Fibroblast of lung (primary cell): ENCODE data around the gene PEF1. TPM values are rescaled to one million over a fixed set of nuclear protein-coding genes. Genes with fewer than 3 reads are reported as not detected.

ENCODE experiments used
- DNase-seq, 2 donors: peaks; one replicate each; pipeline versions ENCODE4 v3.0.0 to v3.0.0-alpha.2; 2010; ENCODE audit warnings: low read depth in 2 of 2
- H2AFZ ChIP-seq: 2 replicates; pipeline ENCODE4 v1.5.1; 2012; ENCODE audit warnings: low read length, control low read depth, inconsistent platforms
- H3K27ac ChIP-seq: 2 replicates; pipeline ENCODE4 v1.5.1; 2011; ENCODE audit warnings: low read length, control low read depth; ENCODE audit not compliant: insufficient read depth
- H3K27me3 ChIP-seq: 2 replicates; pipeline ENCODE4 v1.5.1; 2011; ENCODE audit warnings: mild to moderate bottlenecking, low read length; ENCODE audit not compliant: control insufficient read depth, insufficient read depth
- H3K36me3 ChIP-seq: 2 replicates; pipeline ENCODE4 v1.5.1; 2011; ENCODE audit warnings: low read length; ENCODE audit not compliant: control insufficient read depth, insufficient read depth
- H3K4me1 ChIP-seq: 2 replicates; pipeline ENCODE4 v1.5.1; 2011; ENCODE audit warnings: low read length; ENCODE audit not compliant: control insufficient read depth, insufficient read depth; ENCODE audit errors: extremely low read depth
- H3K4me2 ChIP-seq: 2 replicates; pipeline ENCODE4 v1.5.1; 2011; ENCODE audit warnings: low read length, control low read depth; ENCODE audit not compliant: insufficient read depth; ENCODE audit errors: extremely low read depth
- H3K4me3 ChIP-seq, 4 experiments: fragments of 200-600 bp in 1 of 4; sonication (generic) in 1 of 4; replicated peaks in 1 of 4; 2 replicates each; pipeline ENCODE4 v1.5.1; 2011 to 2016; ENCODE audit warnings: low read length in 4 of 4, low read depth in 3 of 4, mild to moderate bottlenecking in 3 of 4, control low read depth in 2 of 4, inconsistent platforms in 1 of 4, mixed read lengths in 1 of 4; ENCODE audit not compliant: insufficient read depth in 1 of 4; ENCODE audit errors: control extremely low read depth in 1 of 4
- H3K79me2 ChIP-seq: 2 replicates; pipeline ENCODE4 v1.5.1; 2012; ENCODE audit warnings: mild to moderate bottlenecking, low read length, inconsistent platforms; ENCODE audit not compliant: control insufficient read depth, insufficient read depth
- H3K9ac ChIP-seq: 2 replicates; pipeline ENCODE4 v1.5.1; 2011; ENCODE audit warnings: mild to moderate bottlenecking, low read length, control low read depth; ENCODE audit not compliant: insufficient read depth
- H3K9me3 ChIP-seq: 2 replicates; pipeline ENCODE4 v1.5.1; 2012; ENCODE audit warnings: low read depth, low read length; ENCODE audit not compliant: control insufficient read depth, insufficient read depth
- H4K20me1 ChIP-seq: 2 replicates; pipeline ENCODE4 v1.5.1; 2011; ENCODE audit warnings: low read length; ENCODE audit not compliant: control insufficient read depth, insufficient read depth; ENCODE audit errors: extremely low read depth
- CTCF ChIP-seq, 2 donors: IDR thresholded peaks in 1 of 2; conservative IDR thresholded peaks in 1 of 2; 1 replicate in 1 of 2; 2 replicates in 1 of 2; pipeline ENCODE4 v1.5.1; 2011 to 2012; ENCODE audit warnings: low read length in 2 of 2, control low read depth in 1 of 2, inconsistent platforms in 1 of 2, low read depth in 1 of 2, mild to moderate bottlenecking in 1 of 2
- EZH2 ChIP-seq: IDR thresholded peaks from 2 replicates; pipeline ENCODE4 v1.5.1; 2012; ENCODE audit warnings: low read length, control low read depth, mild to moderate bottlenecking; ENCODE audit errors: missing control alignments
- polyA plus RNA-seq, 2 donors: library from polyadenylated mRNA; depleted of rRNA in 1 of 2; stranded (reverse) in 1 of 2; unstranded in 1 of 2; fragments of >200 nt; gene quantifications; 2 replicates each; pipeline ENCODE4 v1.2.1, GENCODE V29; 2011 to 2012; ENCODE audit warnings: missing spikeins in 1 of 2
- total RNA-seq: library from RNA; depleted of rRNA; stranded (reverse); fragments of >200 nt; gene quantifications from 2 replicates; pipeline ENCODE4 v1.2.1, GENCODE V29; 2014

Gene PEF1
- total and polyA plus RNA-seq, 2 donors (not counting 1 experiment from before 2014, with no cell fraction given): 72.9 to 78.1 TPM

- peak; percentile 26 for DNase-seq
- TF ChIP-seq CTCF (conservative IDR thresholded peaks at IDR 0.05 in 1 of 2, IDR thresholded peaks at IDR 0.05 in 1 of 2; ENCODE audit: low read depth in 1 of 2, low read length in 2 of 2) (peak; percentile 65 to 68), EZH2 (no peak)
- no peak overlapping the region for H3K9ac ChIP-seq
Measured at GRCh38 chr1:31617916-31618746, 26.5 kb downstream of the PEF1 start.

GRCh38 chr1:31617218-31617915, 27.3 kb downstream of the PEF1 start, which contains the start of gene HCRTR1:
TSS of gene HCRTR1 (plus strand) at chr1:31617689. CDS start at chr1:31619193, 1,504 bp downstream.
- no peaks in the 10 kb centered on the region for H3K36me3 ChIP-seq
- H3K27me3 ChIP-seq: peaks cover 19% of the 10 kb centered on the region
- H3K4me1 ChIP-seq: no peaks in the 10 kb centered on the region
- H4K20me1 ChIP-seq: no peaks in the 10 kb centered on the region
- no peaks in the 10 kb centered on the region for H3K79me2 ChIP-seq
- peak within 1 kb of the TSS; percentile 9 to 52 (median 41) for H3K4me3 ChIP-seq
- H3K27ac ChIP-seq: no peak within 1 kb of the TSS
- H3K4me2 ChIP-seq: peak within 1 kb of the TSS; percentile 71
- no peak within 1 kb of the TSS for H2AFZ ChIP-seq
- H3K9me3 ChIP-seq: no peaks in the 10 kb centered on the region
- DNase-seq: no peak
- no peak within 1 kb of the TSS for H3K9ac ChIP-seq
- TF ChIP-seq CTCF (conservative IDR thresholded peaks at IDR 0.05 in 1 of 2, IDR thresholded peaks at IDR 0.05 in 1 of 2; ENCODE audit: low read depth in 1 of 2, low read length in 2 of 2) (no peak), EZH2 (peak; percentile 89)

More at GRCh38 chr1:31617916-31618746, 26.5 kb downstream of the PEF1 start:
- H4K20me1 ChIP-seq: no peaks in the 10 kb centered on the region
- no peaks in the 10 kb centered on the region for H3K79me2 ChIP-seq
- H3K27me3 ChIP-seq: peaks cover 19% of the 10 kb centered on the region
- H3K9me3 ChIP-seq: no peaks in the 10 kb centered on the region
- H3K4me2 ChIP-seq: peak overlapping the region; percentile 71
- H2AFZ ChIP-seq: no peak overlapping the region
- H3K4me1 ChIP-seq: no peaks in the 10 kb centered on the region
- peak overlapping the region; percentile 9 to 52 (median 41) for H3K4me3 ChIP-seq
- H3K27ac ChIP-seq: no peak overlapping the region
- H3K36me3 ChIP-seq: no peaks in the 10 kb centered on the region

- no peak overlapping the region for H3K4me3 ChIP-seq
- H3K79me2 ChIP-seq: no peaks in the 10 kb centered on the region
- H3K27ac ChIP-seq: no peak overlapping the region
- DNase-seq: no peak
- H3K4me1 ChIP-seq: no peaks in the 10 kb centered on the region
- H3K4me2 ChIP-seq: no peak overlapping the region
- peaks cover 19% of the 10 kb centered on the region for H3K27me3 ChIP-seq
- no peaks in the 10 kb centered on the region for H4K20me1 ChIP-seq
- H3K36me3 ChIP-seq: no peaks in the 10 kb centered on the region
- H3K9ac ChIP-seq: no peak overlapping the region
- no peaks in the 10 kb centered on the region for H3K9me3 ChIP-seq
- TF ChIP-seq EZH2 (no peak), CTCF (conservative IDR thresholded peaks at IDR 0.05 in 1 of 2, IDR thresholded peaks at IDR 0.05 in 1 of 2; ENCODE audit: low read depth in 1 of 2, low read length in 2 of 2) (no peak)
- H2AFZ ChIP-seq: no peak overlapping the region
Measured at GRCh38 chr1:31615939-31616338, 28.7 kb downstream of the PEF1 start.
